Panc1 (cell line): ENCODE results near the gene JAM2. TPM values are rescaled to one million over a fixed set of nuclear protein-coding genes. Genes with fewer than 3 reads are reported as not detected.
A peak's percentile ranks its signal among the peaks of the same experiment; 100 is the strongest.

Experiments
- ATAC-seq: fragments of 200-7000 bp; cut with Tn5 transposase; 2 replicates; pipeline ENCODE4 v1.9.1; 2020; ENCODE audit warnings: mild to moderate bottlenecking, moderate library complexity
- Bru-seq: library from RNA; stranded (reverse); fragments of 400-500 nt; gene quantifications from one replicate; lab custom pipeline; 2021; lab: Mats Ljungman, UMichigan
- BruChase-seq, 2 experiments: library from RNA; stranded (reverse); fragments of 400-500 nt; gene quantifications; one replicate each; lab custom pipeline; 2021; lab: Mats Ljungman, UMichigan
- BruUV-seq: library from RNA; stranded (reverse); fragments of 400-500 nt; replicated peaks from 2 replicates; lab custom pipeline; 2021; lab: Mats Ljungman, UMichigan
- CTCF ChIA-PET: fragments of 300-600 bp; sonication (Branson Sonifier 250); formaldehyde crosslinking; loops from one replicate; lab custom pipeline; 2022; ENCODE audit warnings: antibody characterized with exemption; lab: Charles Lee
- POLR2A ChIA-PET: fragments of 300-600 bp; sonication (Branson Sonifier 250); formaldehyde crosslinking; loops from one replicate; lab custom pipeline; 2022; ENCODE audit warnings: antibody characterized with exemption; lab: Charles Lee
- DNase-seq: peaks from one replicate; pipeline ENCODE4 v3.0.0-alpha.2; 2010; ENCODE audit warnings: low read depth, low spot score
- H3K27ac ChIP-seq: 2 replicates; pipeline ENCODE4 v1.5.1; 2011; ENCODE audit warnings: mild to moderate bottlenecking, low read length, inconsistent platforms
- H3K27me3 ChIP-seq: fragments of 200-500 bp; sonication (Bioruptor generic); 2 replicates; pipeline ENCODE4 v1.6.0; 2014; ENCODE audit warnings: low read length, inconsistent platforms; ENCODE audit not compliant: control insufficient read depth, insufficient read depth
- H3K36me3 ChIP-seq: fragments of 200-500 bp; sonication (Bioruptor generic); 2 replicates; pipeline ENCODE4 v1.5.1; 2014; ENCODE audit warnings: inconsistent platforms, mild to moderate bottlenecking, low read length, moderate library complexity; ENCODE audit not compliant: control insufficient read depth, insufficient read depth
- H3K4me1 ChIP-seq: 2 replicates; pipeline ENCODE4 v1.5.1; 2011; ENCODE audit warnings: inconsistent platforms, mild to moderate bottlenecking, low read length, moderate library complexity; ENCODE audit not compliant: control insufficient read depth, insufficient read depth
- H3K4me3 ChIP-seq, 2 experiments: 2 replicates each; pipeline ENCODE4 v1.5.1; 2011 to 2012; ENCODE audit warnings: low read depth in 2 of 2, low read length in 2 of 2, mild to moderate bottlenecking in 2 of 2, inconsistent platforms in 1 of 2, moderate library complexity in 1 of 2
- H3K9me3 ChIP-seq: fragments of 200-500 bp; sonication (Bioruptor generic); 2 replicates; pipeline ENCODE4 v1.5.1; 2014; ENCODE audit warnings: low read depth, mild to moderate bottlenecking, inconsistent platforms, low read length, moderate library complexity; ENCODE audit not compliant: control insufficient read depth, insufficient read depth
- CTCF ChIP-seq: fragments of 450-650 bp; IDR thresholded peaks from 2 replicates; pipeline ENCODE4 v1.5.1; 2017; ENCODE audit warnings: mild to moderate bottlenecking
- POLR2AphosphoS5 ChIP-seq: IDR thresholded peaks from 2 replicates; pipeline ENCODE4 v1.6.1; 2012; ENCODE audit warnings: mild to moderate bottlenecking, low read depth, low read length, moderate library complexity
- SIN3A ChIP-seq: IDR thresholded peaks from 2 replicates; pipeline ENCODE4 v1.6.1; 2012; ENCODE audit warnings: low read depth, mild to moderate bottlenecking, low read length, moderate library complexity, borderline replicate concordance; ENCODE audit not compliant: insufficient read depth
- TCF7L2 ChIP-seq: IDR thresholded peaks from 2 replicates; pipeline ENCODE4 v1.6.1; 2011; ENCODE audit warnings: mild to moderate bottlenecking, low read depth, low read length, inconsistent platforms
- in situ Hi-C: cut with HindIII; loops from 2 replicates; pipeline ENCODE4 v1.10.0; 2016; ENCODE audit warnings: low sequenced_read_pairs, low pct_unique_long_range_greater_than_20kb
- intact Hi-C: fragments of 100-400 bp; cut with micrococcal nuclease; formaldehyde crosslinking; loops from one replicate; pipeline ENCODE4 v1.10.0; 2022; ENCODE audit not compliant: unreplicated experiment
- long read RNA-seq: library from polyadenylated mRNA; unstranded; transcript quantifications from one replicate; pipeline ENCODE4 v2.0.0, GENCODE V29; 2021; ENCODE audit not compliant: unreplicated experiment
- polyA plus RNA-seq: library from polyadenylated mRNA; unstranded; fragments of >200 nt; gene quantifications from one replicate; pipeline ENCODE4 v1.2.1, GENCODE V29; 2012; ENCODE audit warnings: missing spikeins; ENCODE audit not compliant: insufficient read length
- total RNA-seq: library from RNA; stranded (reverse); gene quantifications from one replicate; pipeline ENCODE4 v1.2.1, GENCODE V29; 2021; ENCODE audit not compliant: unreplicated experiment
- TF ChIP-seq, protein P1 (sequence below), 2 experiments: IDR thresholded peaks; 2 replicates each; pipeline ENCODE4 v1.6.1; 2011 to 2012; ENCODE audit warnings: low read depth in 2 of 2, control low read depth in 1 of 2, low read length in 1 of 2, mild to moderate bottlenecking in 1 of 2, moderate library complexity in 1 of 2; ENCODE audit not compliant: insufficient read depth in 1 of 2

Gene JAM2, protein sequence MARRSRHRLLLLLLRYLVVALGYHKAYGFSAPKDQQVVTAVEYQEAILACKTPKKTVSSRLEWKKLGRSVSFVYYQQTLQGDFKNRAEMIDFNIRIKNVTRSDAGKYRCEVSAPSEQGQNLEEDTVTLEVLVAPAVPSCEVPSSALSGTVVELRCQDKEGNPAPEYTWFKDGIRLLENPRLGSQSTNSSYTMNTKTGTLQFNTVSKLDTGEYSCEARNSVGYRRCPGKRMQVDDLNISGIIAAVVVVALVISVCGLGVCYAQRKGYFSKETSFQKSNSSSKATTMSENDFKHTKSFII
- total RNA-seq (0.21 TPM), Bru-seq, nascent RNA (percentile 12 among the genes with signal in this experiment), BruChase-seq, experiment 1, labeled RNA remaining after a 2-hour chase (percentile 6 among the genes with signal in this experiment), BruChase-seq, experiment 2, labeled RNA remaining after a 6-hour chase (percentile 10 among the genes with signal in this experiment)
- polyA plus RNA-seq, result 0.10 TPM
- long read RNA-seq, result 0 reads

DNA sequence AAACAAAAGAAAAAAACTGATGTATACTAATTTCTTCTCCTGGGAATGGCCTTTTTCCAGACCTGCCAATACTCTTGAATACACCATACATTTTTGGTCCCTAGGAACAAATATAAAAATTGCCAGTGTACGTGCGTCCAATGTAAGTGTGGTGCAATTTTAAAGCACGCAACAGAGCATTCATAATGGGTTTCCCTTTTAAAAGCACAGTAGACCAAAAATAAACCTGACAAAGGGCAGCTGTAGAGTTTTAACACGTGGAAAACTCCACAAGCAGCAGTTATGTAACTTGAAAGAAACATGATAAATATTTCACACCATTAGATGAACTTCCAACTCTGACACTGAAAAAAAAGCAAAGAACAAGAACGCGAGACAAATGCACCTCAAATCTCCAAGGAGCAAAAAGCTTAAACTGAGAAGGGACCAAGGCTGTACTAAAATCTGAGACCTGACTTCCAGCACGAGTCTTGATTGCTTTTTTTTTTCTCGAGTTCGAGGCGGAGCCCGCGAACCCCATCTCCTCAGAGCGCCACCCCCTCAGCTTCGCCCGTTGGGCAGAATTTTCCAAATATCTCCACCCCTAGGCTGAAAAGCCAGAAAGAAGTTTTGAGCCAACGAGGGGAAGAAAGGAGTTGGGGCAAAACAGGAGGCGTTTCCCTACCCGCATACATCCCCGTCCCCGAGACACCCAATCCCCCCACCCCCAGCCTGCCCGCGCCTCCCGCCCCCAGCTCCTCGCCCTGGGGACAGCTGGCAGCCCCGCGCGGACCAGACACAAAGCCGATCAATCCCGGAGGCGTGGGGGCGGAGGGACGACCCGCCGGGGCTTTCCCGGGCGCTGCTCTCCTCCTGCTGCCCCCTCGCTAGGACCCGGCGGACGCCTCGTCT is at the start of gene JAM2:
Gene JAM2 (plus strand): TSS at position 599 of the 891 bp plus-strand sequence. CDS start 564 bp downstream, outside the sequence.
- no TSS peak for BruUV-seq
- intact Hi-C loops (no loop called here), in situ Hi-C loops (no loop called here)
- peak; percentile 63; the same call in 1 of the 2 replicates for ATAC-seq
- Histone ChIP-seq H3K9me3 (no peaks in the 10 kb centered on the region), H3K27ac (no peak within 1 kb of the TSS), H3K27me3 (peaks cover 12% of the 10 kb centered on the region), H3K4me3 (peak within 1 kb of the TSS; percentile 46 to 50), H3K4me1 (peaks cover 3% of the 10 kb centered on the region; the same call in 1 of the 2 replicates), H3K36me3 (no peaks in the 10 kb centered on the region)
- TF ChIP-seq POLR2AphosphoS5, result no peak
- DNase-seq, result no peak
- POLR2A ChIA-PET, result no interaction called here
- CTCF ChIA-PET, result no interaction called here

DNA sequence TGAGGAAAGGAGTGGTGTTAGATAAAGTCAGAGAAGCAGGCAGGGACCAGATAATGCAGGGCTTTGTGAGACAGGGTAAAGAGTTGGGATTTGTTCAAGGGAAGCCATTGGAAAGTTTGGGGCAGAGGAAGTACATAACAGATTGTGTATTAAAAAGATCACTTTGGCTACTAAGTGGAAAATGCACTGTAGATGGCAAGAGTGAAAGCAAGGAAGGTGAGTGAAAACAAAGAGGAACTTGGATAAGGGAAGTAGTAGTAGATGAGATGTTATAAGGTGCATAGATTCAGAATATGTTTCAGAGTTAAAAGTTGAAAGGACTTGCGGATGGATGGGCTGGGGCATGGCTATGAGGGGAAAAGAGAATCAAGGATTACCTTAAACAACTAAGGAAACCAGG is 49.2 kb upstream of the JAM2 start:
- no peak for DNase-seq
- Histone ChIP-seq H3K36me3 (peaks cover 12% of the 10 kb centered on the region; the same call in 1 of the 2 replicates), H3K4me3 (no peak overlapping the region), H3K4me1 (no peaks in the 10 kb centered on the region), H3K27me3 (no peaks in the 10 kb centered on the region), H3K9me3 (no peaks in the 10 kb centered on the region), H3K27ac (no peak overlapping the region)
- intact Hi-C loops (no loop called here), in situ Hi-C loops (no loop called here)
- no peak for ATAC-seq
- TF ChIP-seq TCF7L2, result no peak
- TF ChIP-seq SIN3A, result no peak
- TF ChIP-seq, protein P1, sequence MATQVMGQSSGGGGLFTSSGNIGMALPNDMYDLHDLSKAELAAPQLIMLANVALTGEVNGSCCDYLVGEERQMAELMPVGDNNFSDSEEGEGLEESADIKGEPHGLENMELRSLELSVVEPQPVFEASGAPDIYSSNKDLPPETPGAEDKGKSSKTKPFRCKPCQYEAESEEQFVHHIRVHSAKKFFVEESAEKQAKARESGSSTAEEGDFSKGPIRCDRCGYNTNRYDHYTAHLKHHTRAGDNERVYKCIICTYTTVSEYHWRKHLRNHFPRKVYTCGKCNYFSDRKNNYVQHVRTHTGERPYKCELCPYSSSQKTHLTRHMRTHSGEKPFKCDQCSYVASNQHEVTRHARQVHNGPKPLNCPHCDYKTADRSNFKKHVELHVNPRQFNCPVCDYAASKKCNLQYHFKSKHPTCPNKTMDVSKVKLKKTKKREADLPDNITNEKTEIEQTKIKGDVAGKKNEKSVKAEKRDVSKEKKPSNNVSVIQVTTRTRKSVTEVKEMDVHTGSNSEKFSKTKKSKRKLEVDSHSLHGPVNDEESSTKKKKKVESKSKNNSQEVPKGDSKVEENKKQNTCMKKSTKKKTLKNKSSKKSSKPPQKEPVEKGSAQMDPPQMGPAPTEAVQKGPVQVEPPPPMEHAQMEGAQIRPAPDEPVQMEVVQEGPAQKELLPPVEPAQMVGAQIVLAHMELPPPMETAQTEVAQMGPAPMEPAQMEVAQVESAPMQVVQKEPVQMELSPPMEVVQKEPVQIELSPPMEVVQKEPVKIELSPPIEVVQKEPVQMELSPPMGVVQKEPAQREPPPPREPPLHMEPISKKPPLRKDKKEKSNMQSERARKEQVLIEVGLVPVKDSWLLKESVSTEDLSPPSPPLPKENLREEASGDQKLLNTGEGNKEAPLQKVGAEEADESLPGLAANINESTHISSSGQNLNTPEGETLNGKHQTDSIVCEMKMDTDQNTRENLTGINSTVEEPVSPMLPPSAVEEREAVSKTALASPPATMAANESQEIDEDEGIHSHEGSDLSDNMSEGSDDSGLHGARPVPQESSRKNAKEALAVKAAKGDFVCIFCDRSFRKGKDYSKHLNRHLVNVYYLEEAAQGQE (IDR thresholded peaks at IDR 0.05; ENCODE audit: insufficient read depth in 1 of 2, low read depth in 2 of 2, low read length in 1 of 2), result no peak
- TF ChIP-seq POLR2AphosphoS5, result no peak
- no peak for TF ChIP-seq CTCF
- no TSS peak for BruUV-seq
- ChIA-PET CTCF (no interaction called here), POLR2A (no interaction called here)
